Mesendoderm (in vitro differentiated cells): Measurements from ENCODE around the gene C1D.

Source experiments
- DNase-seq: peaks from one replicate; pipeline ENCODE4 v3.0.0; 2013
- H2AK5ac ChIP-seq: 2 replicates; pipeline ENCODE4 v1.6.1; 2013; ENCODE audit warnings: low read length, inconsistent platforms
- H2BK120ac ChIP-seq: 2 replicates; pipeline ENCODE4 v1.6.1; 2013; ENCODE audit warnings: low read depth, mild to moderate bottlenecking, low read length, moderate library complexity, mixed read lengths
- H2BK15ac ChIP-seq: replicated peaks from 2 replicates; pipeline ENCODE4 v1.6.1; 2013; ENCODE audit warnings: low read depth, mild to moderate bottlenecking, moderate library complexity
- H2BK5ac ChIP-seq: 2 replicates; pipeline ENCODE4 v1.6.1; 2013; ENCODE audit warnings: low read length, inconsistent platforms
- H3K18ac ChIP-seq: 2 replicates; pipeline ENCODE4 v1.6.1; 2013; ENCODE audit warnings: mild to moderate bottlenecking, low read length, mixed read lengths
- H3K23ac ChIP-seq: one replicate; pipeline ENCODE4 v1.6.1; 2013; ENCODE audit warnings: low read length
- H3K27ac ChIP-seq: 2 replicates; pipeline ENCODE4 v1.5.1; 2013; ENCODE audit warnings: low read depth, mild to moderate bottlenecking, inconsistent platforms, low read length, moderate library complexity
- H3K27me3 ChIP-seq: 2 replicates; pipeline ENCODE4 v1.6.1; 2013; ENCODE audit warnings: low read length, control low read depth, mild to moderate bottlenecking, inconsistent platforms; ENCODE audit not compliant: insufficient read depth, poor library complexity
- H3K36me3 ChIP-seq: 2 replicates; pipeline ENCODE4 v1.6.1; 2013; ENCODE audit warnings: low read length, inconsistent platforms; ENCODE audit not compliant: control insufficient read depth, insufficient read depth
- H3K4ac ChIP-seq: one replicate; pipeline ENCODE4 v1.6.1; 2013; ENCODE audit warnings: low read depth, mild to moderate bottlenecking, low read length, moderate library complexity
- H3K4me1 ChIP-seq: 2 replicates; pipeline ENCODE4 v1.6.1; 2013; ENCODE audit warnings: low read depth, low read length, inconsistent platforms; ENCODE audit not compliant: control insufficient read depth
- H3K4me2 ChIP-seq: 2 replicates; pipeline ENCODE4 v1.6.1; 2013; ENCODE audit warnings: low read length
- H3K4me3 ChIP-seq: 2 replicates; pipeline ENCODE4 v1.5.1; 2013; ENCODE audit warnings: mild to moderate bottlenecking, low read length
- H3K56ac ChIP-seq: one replicate; pipeline ENCODE4 v1.6.1; 2013; ENCODE audit warnings: low read length
- H3K79me1 ChIP-seq: 2 replicates; pipeline ENCODE4 v1.6.1; 2013; ENCODE audit warnings: low read length, inconsistent platforms
- H3K79me2 ChIP-seq: 2 replicates; pipeline ENCODE4 v1.6.1; 2013; ENCODE audit warnings: mild to moderate bottlenecking, low read length; ENCODE audit not compliant: control insufficient read depth, insufficient read depth
- H3K9ac ChIP-seq: 2 replicates; pipeline ENCODE4 v1.6.1; 2013; ENCODE audit warnings: low read length, inconsistent platforms
- H4K5ac ChIP-seq: one replicate; pipeline ENCODE4 v1.6.1; 2013; ENCODE audit warnings: low read length
- H4K8ac ChIP-seq: one replicate; pipeline ENCODE4 v1.6.1; 2013; ENCODE audit warnings: low read depth, mild to moderate bottlenecking, control low read depth, low read length, moderate library complexity
- WGBS: extraction: QIAGEN DNeasy Blood & Tissue Kit; methylation state at CpG from one replicate; pipeline ENCODE4 v1.1.7; 2013; ENCODE audit warnings: low lambda C conversion rate, missing lambda C conversion rate; ENCODE audit not compliant: insufficient coverage; ENCODE audit errors: extremely low coverage; 5-methylcytosine and 5-hydroxymethylcytosine counted together

C1D gene

DNA sequence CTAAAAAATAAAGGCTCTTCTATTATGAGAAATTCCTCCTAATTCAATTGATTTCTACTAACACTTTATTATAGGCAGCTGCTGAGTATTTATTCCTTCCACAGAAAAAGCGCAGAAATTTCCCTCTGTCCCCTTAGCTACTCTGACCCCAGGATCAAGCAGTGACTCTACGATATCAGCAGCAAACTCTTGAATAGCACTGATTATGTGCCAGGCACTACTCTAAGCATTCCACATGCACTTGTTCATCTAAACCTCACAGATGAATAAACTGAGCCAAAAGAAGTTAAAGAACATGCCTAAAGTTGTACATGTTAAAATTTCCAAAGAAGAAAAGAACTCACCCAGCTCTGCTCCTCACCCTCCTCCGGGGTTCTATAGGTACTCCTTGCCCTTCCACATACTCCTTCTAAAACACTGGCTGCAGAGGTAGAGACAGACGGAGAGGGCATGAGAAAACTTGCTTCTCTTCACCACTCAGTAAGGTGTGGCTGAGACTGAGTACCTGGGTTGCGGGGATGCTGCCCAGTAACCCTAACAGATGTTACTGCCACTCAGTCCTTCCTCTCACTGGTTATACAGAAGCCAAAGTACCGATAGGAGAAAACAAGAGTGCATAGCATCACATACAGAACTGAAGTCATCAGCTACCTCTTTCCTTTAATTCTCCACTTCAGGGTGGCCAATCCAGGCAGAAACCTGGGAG is 9.9 kb downstream of the C1D start:
- H3K4ac ChIP-seq, result no peak overlapping the region
- no peak overlapping the region for H3K27ac ChIP-seq
- DNase-seq, result no peak
- H3K18ac ChIP-seq, result no peak overlapping the region
- H4K5ac ChIP-seq, result no peak overlapping the region
- no peaks in the 10 kb centered on the region for H3K36me3 ChIP-seq
- no peak overlapping the region for H3K9ac ChIP-seq
- no peak overlapping the region for H4K8ac ChIP-seq
- H3K56ac ChIP-seq, result no peak overlapping the region
- H3K27me3 ChIP-seq, result no peaks in the 10 kb centered on the region
- no CpG with 5 or more reads among the region's 6 CpGs for WGBS
- H3K23ac ChIP-seq, result no peak overlapping the region
- no peak overlapping the region for H2BK5ac ChIP-seq
- no peak overlapping the region for H2BK120ac ChIP-seq
- no peaks in the 10 kb centered on the region for H3K4me1 ChIP-seq
- H2AK5ac ChIP-seq, result no peak overlapping the region
- peaks cover 37% of the 10 kb centered on the region for H3K79me2 ChIP-seq
- peaks cover 27% of the 10 kb centered on the region for H3K79me1 ChIP-seq
- H3K4me2 ChIP-seq, result no peak overlapping the region
- H3K4me3 ChIP-seq, result no peak overlapping the region
- H2BK15ac ChIP-seq, result no peak overlapping the region

DNA sequence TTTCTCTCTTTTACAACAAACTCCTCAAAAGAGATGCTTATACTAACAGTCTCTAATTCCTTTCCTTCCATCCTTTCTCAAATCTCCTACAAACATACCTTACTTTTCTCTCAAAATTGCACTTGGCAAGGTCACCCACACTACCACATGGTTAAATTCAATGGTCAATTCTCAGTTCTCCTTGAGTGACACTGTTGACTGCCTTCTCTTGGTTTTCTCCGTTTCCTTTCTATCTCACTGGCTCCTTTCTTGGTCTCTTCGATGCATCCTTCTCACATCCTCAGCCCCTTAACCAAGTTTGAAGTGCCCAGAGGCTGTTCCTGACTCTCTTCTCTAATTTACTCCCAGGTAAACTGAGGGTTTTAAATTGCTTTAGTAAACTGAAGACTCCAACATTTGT is 12.5 kb downstream of the C1D start:
- no peak overlapping the region for H3K4ac ChIP-seq
- no CpG with 5 or more reads among the region's 2 CpGs for WGBS
- no peak overlapping the region for H3K23ac ChIP-seq
- H3K4me2 ChIP-seq, result no peak overlapping the region
- H3K56ac ChIP-seq, result no peak overlapping the region
- no peaks in the 10 kb centered on the region for H3K4me1 ChIP-seq
- no peak overlapping the region for H3K18ac ChIP-seq
- no peak overlapping the region for H2AK5ac ChIP-seq
- H4K8ac ChIP-seq, result no peak overlapping the region
- H2BK15ac ChIP-seq, result no peak overlapping the region
- H3K9ac ChIP-seq, result no peak overlapping the region
- peaks cover 26% of the 10 kb centered on the region for H3K79me1 ChIP-seq
- H3K79me2 ChIP-seq, result peaks cover 30% of the 10 kb centered on the region
- no peak for DNase-seq
- no peaks in the 10 kb centered on the region for H3K27me3 ChIP-seq
- no peak overlapping the region for H4K5ac ChIP-seq
- no peak overlapping the region for H2BK5ac ChIP-seq
- H3K4me3 ChIP-seq, result no peak overlapping the region
- no peak overlapping the region for H2BK120ac ChIP-seq
- no peaks in the 10 kb centered on the region for H3K36me3 ChIP-seq
- no peak overlapping the region for H3K27ac ChIP-seq

DNA sequence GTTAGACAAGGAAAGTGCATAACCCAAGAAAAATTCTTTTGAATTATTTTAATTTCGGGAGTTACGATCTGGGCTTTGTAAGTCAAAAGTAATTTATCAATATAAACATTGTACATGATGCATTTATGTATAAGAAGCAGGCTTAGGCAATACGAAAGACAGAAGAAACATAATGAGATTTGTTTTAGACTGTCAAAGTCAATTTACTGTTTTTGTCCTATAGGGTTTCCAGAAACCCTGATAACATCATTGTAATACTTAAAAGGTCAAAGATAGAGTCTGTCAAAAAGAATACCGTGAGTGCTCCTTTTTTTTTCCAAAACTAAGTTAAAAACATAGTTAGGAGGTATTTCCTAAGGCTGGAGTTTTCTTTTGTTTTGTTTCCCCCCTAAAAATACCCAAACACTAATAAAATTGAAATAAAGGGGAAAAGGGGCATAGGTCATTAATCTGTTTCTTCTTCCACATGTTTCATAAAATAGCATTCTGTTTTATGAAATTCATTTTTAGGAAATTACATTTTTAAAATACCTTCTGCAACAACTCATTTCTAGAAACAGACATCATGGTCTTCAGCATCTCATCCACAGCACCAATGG is 16.1 kb downstream of the C1D start:
- peaks cover 11% of the 10 kb centered on the region for H3K79me2 ChIP-seq
- DNase-seq, result no peak
- no CpG with 5 or more reads among the region's 4 CpGs for WGBS
- no peaks in the 10 kb centered on the region for H3K4me1 ChIP-seq
- H3K27ac ChIP-seq, result no peak overlapping the region
- no peak overlapping the region for H2BK5ac ChIP-seq
- no peaks in the 10 kb centered on the region for H3K27me3 ChIP-seq
- H3K56ac ChIP-seq, result no peak overlapping the region
- no peaks in the 10 kb centered on the region for H3K36me3 ChIP-seq
- H3K4ac ChIP-seq, result no peak overlapping the region
- no peak overlapping the region for H2AK5ac ChIP-seq
- peaks cover 12% of the 10 kb centered on the region for H3K79me1 ChIP-seq
- no peak overlapping the region for H4K5ac ChIP-seq
- no peak overlapping the region for H4K8ac ChIP-seq
- H3K4me3 ChIP-seq, result no peak overlapping the region
- no peak overlapping the region for H3K18ac ChIP-seq
- H2BK120ac ChIP-seq, result no peak overlapping the region
- no peak overlapping the region for H3K4me2 ChIP-seq
- no peak overlapping the region for H3K23ac ChIP-seq
- no peak overlapping the region for H3K9ac ChIP-seq
- no peak overlapping the region for H2BK15ac ChIP-seq

DNA sequence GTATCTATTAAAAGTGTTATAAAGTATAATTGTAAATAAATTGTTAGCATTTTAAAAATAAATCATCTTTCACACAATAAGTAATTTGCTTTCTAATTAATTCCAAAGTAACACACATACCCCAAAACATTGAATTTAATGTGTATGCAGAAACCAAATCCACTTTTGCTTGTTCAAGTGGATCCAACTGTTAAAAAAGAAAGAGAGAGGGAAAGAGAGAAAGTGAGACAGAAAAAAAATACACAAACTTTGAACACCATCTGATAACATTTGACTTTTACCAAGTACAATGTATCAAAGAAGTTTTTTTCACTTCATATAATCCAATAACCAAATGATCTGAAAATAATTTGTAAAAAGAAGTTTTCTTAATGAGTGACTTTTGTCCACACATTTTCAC is 16.6 kb downstream of the C1D start:
- no peak overlapping the region for H4K8ac ChIP-seq
- no peak overlapping the region for H3K4ac ChIP-seq
- H2BK15ac ChIP-seq, result no peak overlapping the region
- H3K4me2 ChIP-seq, result no peak overlapping the region
- H3K4me1 ChIP-seq, result no peaks in the 10 kb centered on the region
- DNase-seq, result no peak
- peaks cover 8% of the 10 kb centered on the region for H3K79me1 ChIP-seq
- H3K27me3 ChIP-seq, result no peaks in the 10 kb centered on the region
- no peak overlapping the region for H3K9ac ChIP-seq
- H2AK5ac ChIP-seq, result no peak overlapping the region
- no peak overlapping the region for H2BK5ac ChIP-seq
- no peak overlapping the region for H4K5ac ChIP-seq
- peaks cover 8% of the 10 kb centered on the region for H3K79me2 ChIP-seq
- H2BK120ac ChIP-seq, result no peak overlapping the region
- H3K36me3 ChIP-seq, result no peaks in the 10 kb centered on the region
- H3K56ac ChIP-seq, result no peak overlapping the region
- no peak overlapping the region for H3K18ac ChIP-seq
- H3K27ac ChIP-seq, result no peak overlapping the region
- H3K4me3 ChIP-seq, result no peak overlapping the region
- H3K23ac ChIP-seq, result no peak overlapping the region

- no peaks in the 10 kb centered on the region for H3K27me3 ChIP-seq
- no peak overlapping the region for H3K27ac ChIP-seq
- no peak overlapping the region for H3K4ac ChIP-seq
- no peak overlapping the region for H3K56ac ChIP-seq
- no peak overlapping the region for H3K4me2 ChIP-seq
- DNase-seq, result no peak
- no peaks in the 10 kb centered on the region for H3K36me3 ChIP-seq
- no peak overlapping the region for H3K18ac ChIP-seq
- no peak overlapping the region for H2AK5ac ChIP-seq
- H2BK15ac ChIP-seq, result no peak overlapping the region
- H4K5ac ChIP-seq, result no peak overlapping the region
- H4K8ac ChIP-seq, result no peak overlapping the region
- no CpG with 5 or more reads among the region's 1 CpG for WGBS
- no peaks in the 10 kb centered on the region for H3K79me2 ChIP-seq
- H2BK5ac ChIP-seq, result no peak overlapping the region
- H3K9ac ChIP-seq, result no peak overlapping the region
- H3K4me3 ChIP-seq, result no peak overlapping the region
- H3K79me1 ChIP-seq, result peaks cover 2% of the 10 kb centered on the region
- H2BK120ac ChIP-seq, result no peak overlapping the region
- no peak overlapping the region for H3K23ac ChIP-seq
- H3K4me1 ChIP-seq, result no peaks in the 10 kb centered on the region
Measured at GRCh38 chr2:68045342-68045741, 17.5 kb downstream of the C1D start.

- Histone ChIP-seq H3K27me3 (no peaks in the 10 kb centered on the region), H3K23ac (no peak overlapping the region), H3K18ac (no peak overlapping the region), H4K8ac (no peak overlapping the region), H4K5ac (no peak overlapping the region), H3K4me3 (no peak overlapping the region), H3K4me1 (no peaks in the 10 kb centered on the region), H3K9ac (no peak overlapping the region), H2BK120ac (no peak overlapping the region), H3K27ac (no peak overlapping the region), H2BK5ac (no peak overlapping the region), H3K4me2 (no peak overlapping the region), H3K56ac (no peak overlapping the region), H3K4ac (no peak overlapping the region), H3K36me3 (no peaks in the 10 kb centered on the region), H3K79me2 (no peaks in the 10 kb centered on the region), H2BK15ac (no peak overlapping the region), H3K79me1 (peaks cover 1% of the 10 kb centered on the region), H2AK5ac (no peak overlapping the region)
- WGBS, result no CpG with 5 or more reads among the region's 6 CpGs
- no peak for DNase-seq
Measured at GRCh38 chr2:68044099-68044498, 18.7 kb downstream of the C1D start.
